ENCODE results near the gene ADAM11.

- TF ChIP-seq EZH2phosphoT487 (IDR thresholded peaks at IDR 0.05; ENCODE audit: insufficient read depth, low read depth) (no peak), EZH2 (IDR thresholded peaks at IDR 0.05; ENCODE audit: insufficient read depth, poor library complexity, severe bottlenecking) (no peak)
Observed at GRCh38 chr17:44736551-44737240, 22.1 kb upstream of the ADAM11 start.

Data from GM23248 (cell line).